Muscle layer of duodenum (tissue), 2 donors: ENCODE data around the gene PIAS1.
A peak's percentile ranks its signal among the peaks of the same experiment; 100 is the strongest.
"Not testable (repeated sequence)": the region's sequence is repeated elsewhere in the genome, so short reads cannot be mapped to it uniquely, and the experiment has no call there.

Experiments
- H3K27ac ChIP-seq: one replicate; pipeline ENCODE4 v1.7.0; 2013; ENCODE audit warnings: mild to moderate bottlenecking, low read length
- H3K27me3 ChIP-seq: one replicate; pipeline ENCODE4 v1.7.0; 2013; ENCODE audit warnings: low read depth, mild to moderate bottlenecking, control low read depth, low read length
- H3K36me3 ChIP-seq, 2 donors: one replicate each; pipeline ENCODE4 v1.7.0; 2013; ENCODE audit warnings: low read length in 2 of 2, control low read depth in 1 of 2, mild to moderate bottlenecking in 1 of 2; ENCODE audit not compliant: insufficient read depth in 2 of 2, control insufficient read depth in 1 of 2
- H3K4me1 ChIP-seq, 2 donors: one replicate each; pipeline ENCODE4 v1.7.0; 2013; ENCODE audit warnings: low read length in 2 of 2, mild to moderate bottlenecking in 2 of 2, control low read depth in 1 of 2, moderate library complexity in 1 of 2; ENCODE audit not compliant: insufficient read depth in 2 of 2, control insufficient read depth in 1 of 2
- H3K4me3 ChIP-seq, 2 donors: one replicate each; pipeline ENCODE4 v1.7.0; 2013; ENCODE audit warnings: low read length in 2 of 2, low read depth in 1 of 2, mild to moderate bottlenecking in 1 of 2
- H3K9me3 ChIP-seq, 2 donors: one replicate each; pipeline ENCODE4 v1.7.0; 2013; ENCODE audit warnings: low read length in 2 of 2, control low read depth in 1 of 2, mild to moderate bottlenecking in 1 of 2; ENCODE audit not compliant: control insufficient read depth in 1 of 2
- donor health status: healthy.

PIAS1 gene

DNA sequence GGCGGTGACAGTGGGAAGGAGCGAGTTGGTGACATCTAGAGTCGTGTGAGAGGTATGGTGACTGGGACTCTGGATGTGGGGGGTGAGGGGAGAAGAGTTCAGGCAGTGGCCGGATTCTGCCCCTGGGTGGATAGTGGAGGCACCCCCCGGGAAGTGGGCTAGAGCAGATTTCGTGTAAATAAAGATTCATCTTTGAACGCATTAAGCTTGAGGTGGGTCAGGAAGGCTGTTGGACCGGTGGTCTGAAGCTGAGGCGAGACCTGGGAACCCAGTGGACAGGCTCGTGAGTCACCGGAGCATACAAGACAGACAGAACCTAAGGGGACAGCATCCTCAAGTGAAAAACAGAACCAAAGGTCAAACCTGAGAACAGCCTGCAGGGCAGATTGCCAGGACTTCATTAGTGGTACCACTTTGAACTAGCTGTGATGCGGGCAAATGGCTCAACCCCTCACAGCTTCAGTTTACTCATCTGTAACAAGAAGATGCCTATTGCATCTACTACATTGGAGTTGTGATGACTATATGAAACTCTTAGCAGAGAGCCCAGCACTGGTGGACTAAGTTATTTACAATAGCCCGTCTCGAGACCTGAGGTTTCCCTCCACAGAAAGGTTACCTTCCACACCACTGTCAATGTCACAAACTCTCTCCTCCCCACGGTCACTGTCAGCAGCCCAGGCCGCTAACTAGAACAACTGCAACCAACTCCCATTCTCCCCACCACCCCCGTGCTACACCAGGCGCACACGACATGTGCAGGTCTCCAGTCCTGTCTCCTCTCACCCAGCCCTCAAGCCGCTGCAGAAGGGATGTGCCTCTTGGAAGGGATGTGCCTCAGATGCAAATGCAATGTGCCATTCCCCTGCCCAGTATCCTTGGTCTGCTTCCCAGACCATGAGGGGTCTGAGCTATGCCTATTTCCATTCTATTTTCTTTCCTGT, 176.3 kb downstream of the PIAS1 start:
- H3K4me1 ChIP-seq: peaks cover 11 to 22% of the 10 kb centered on the region in 2 donors
- H3K36me3 ChIP-seq: no peaks in the 10 kb centered on the region
- H3K4me3 ChIP-seq: peak overlapping the region; percentile 58 to 89
- no peaks in the 10 kb centered on the region for H3K27me3 ChIP-seq
- no peak overlapping the region for H3K27ac ChIP-seq
- H3K9me3 ChIP-seq: no peaks in the 10 kb centered on the region

DNA sequence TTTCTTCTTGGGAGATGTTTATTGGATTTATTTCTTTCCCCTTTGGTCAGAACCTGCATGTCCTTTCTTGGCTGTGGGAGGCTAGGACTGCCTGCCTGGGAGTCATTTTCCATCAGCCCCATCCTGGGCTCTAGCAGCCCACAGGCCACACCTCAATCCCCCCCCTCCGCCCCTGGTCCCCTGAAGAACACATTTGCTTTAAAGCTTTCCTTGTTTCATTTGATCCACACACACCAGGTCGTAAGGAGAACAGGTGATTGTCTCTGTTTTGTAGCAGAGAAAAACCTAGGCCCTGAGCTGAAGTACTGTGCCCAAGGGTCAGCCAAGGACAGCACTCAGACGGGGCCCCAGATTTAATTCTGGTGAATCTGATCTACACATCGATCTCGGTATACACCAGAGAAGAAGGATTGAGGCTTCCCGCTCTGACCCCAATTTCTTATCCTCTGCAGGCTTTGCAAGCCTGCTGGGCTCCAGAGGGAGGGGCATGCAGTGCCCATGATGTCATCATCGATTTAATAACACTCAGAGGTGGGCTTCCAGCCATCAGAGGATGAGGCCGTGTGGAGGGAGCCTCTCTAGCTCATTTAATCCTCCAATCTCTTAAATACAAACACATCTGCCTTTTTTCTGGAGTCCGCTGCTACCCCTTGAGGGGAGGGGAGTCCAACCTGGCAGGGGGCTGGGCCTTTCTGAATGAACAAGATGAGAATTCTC, 177.1 kb downstream of the PIAS1 start:
- H3K4me3 ChIP-seq: no peak overlapping the region

DNA sequence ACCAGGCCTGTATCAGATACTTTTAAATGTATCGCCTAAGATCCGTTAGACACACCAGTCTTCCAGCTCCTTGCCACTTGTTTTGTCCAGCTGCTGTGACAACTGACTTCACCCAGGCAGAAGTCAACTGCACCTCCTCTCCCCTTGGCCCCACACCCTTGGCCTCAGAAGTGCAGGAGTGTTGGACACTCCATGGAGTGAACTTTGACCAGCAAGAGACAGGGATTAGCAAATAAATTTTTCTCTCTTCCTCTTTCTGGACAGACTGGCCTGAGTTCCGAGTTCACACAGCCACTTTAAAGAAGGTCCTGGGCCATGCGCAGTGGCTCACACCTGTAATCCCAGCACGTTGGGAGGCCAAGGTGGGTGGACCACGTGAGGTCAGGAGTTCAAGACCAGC, 178.3 kb downstream of the PIAS1 start:
- H3K9me3 ChIP-seq: no peaks in the 10 kb centered on the region
- H3K36me3 ChIP-seq: no peaks in the 10 kb centered on the region
- no peak overlapping the region for H3K27ac ChIP-seq
- H3K27me3 ChIP-seq: no peaks in the 10 kb centered on the region
- peaks cover 11 to 21% of the 10 kb centered on the region in 2 donors for H3K4me1 ChIP-seq
- no peak overlapping the region for H3K4me3 ChIP-seq

More for the DNA sequence above, 177.1 kb downstream of the PIAS1 start:
- no peaks in the 10 kb centered on the region for H3K36me3 ChIP-seq
- H3K4me1 ChIP-seq: peaks cover 11 to 22% of the 10 kb centered on the region in 2 donors
- no peaks in the 10 kb centered on the region for H3K27me3 ChIP-seq
- H3K27ac ChIP-seq: no peak overlapping the region
- H3K9me3 ChIP-seq: no peaks in the 10 kb centered on the region

DNA sequence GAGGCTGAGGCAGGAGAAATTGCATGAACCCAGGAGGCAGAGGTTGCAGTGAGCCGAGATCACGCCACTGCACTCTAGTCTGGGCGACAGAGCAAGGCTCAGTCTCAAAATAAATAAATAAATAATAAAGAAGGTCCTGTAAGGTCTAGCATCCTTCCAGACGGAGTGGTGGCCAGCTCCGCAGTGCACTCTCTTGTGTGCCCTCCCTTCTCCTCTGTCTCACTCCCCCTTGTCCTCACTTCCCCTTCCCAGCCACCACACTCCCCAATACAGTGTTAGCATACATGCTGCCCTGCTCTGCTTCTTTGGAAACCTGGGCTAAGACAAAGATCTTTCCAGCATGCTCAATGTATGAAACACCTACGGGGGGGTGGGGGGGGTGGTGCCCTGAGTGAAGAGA, 178.8 kb downstream of the PIAS1 start:
- Histone ChIP-seq H3K9me3 (no peaks in the 10 kb centered on the region), H3K4me1 (peaks cover 7 to 16% of the 10 kb centered on the region in 2 donors), H3K27me3 (no peaks in the 10 kb centered on the region), H3K27ac (no peak overlapping the region), H3K36me3 (no peaks in the 10 kb centered on the region), H3K4me3 (no peak overlapping the region)

DNA sequence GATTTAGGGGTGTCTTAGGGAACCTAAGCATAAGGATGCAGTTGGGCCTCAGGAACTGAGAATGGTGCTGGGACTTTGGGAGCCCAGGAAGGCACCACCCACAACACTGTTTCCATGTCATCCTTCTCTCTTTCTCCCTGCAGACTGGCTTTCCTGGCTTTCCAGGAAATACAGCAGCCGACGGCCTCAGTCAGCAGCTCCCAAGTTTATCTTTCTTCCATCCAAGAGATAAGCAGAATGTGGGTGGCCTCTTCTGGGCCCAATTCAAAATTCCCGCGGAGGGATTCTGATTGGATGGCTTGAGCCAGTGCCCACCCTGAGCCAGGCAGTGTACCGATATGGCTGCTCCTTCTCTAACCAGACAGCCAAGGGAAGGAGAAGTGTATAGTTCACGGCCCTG, 179.9 kb downstream of the PIAS1 start:
- H3K36me3 ChIP-seq: no peaks in the 10 kb centered on the region
- no peak overlapping the region for H3K4me3 ChIP-seq
- H3K27ac ChIP-seq: no peak overlapping the region
- H3K4me1 ChIP-seq: peaks cover 0 to 8% of the 10 kb centered on the region in 2 donors
- no peaks in the 10 kb centered on the region for H3K9me3 ChIP-seq
- no peaks in the 10 kb centered on the region for H3K27me3 ChIP-seq

DNA sequence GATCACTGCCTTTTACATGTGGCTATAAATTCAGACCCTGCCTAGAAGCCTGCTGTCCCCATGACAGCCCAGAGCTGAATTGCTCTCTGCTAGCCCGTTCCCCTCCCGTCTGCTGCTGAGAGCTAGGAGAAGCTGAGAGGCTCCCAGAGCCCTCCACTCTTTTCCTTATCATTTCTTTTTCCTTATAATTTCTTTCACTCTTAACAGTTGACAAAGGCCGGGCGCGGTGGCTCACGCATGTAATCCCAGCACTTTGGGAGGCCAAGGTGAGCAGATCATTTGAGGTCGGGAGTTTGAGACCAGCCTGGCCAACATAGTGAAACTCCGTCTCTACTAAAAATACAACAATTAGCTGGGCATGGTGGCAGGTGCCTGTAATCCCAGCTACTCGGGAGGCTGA, 180.4 kb downstream of the PIAS1 start:
- not testable (repeated sequence) for H3K27ac ChIP-seq, H3K4me3 ChIP-seq, H3K4me1 ChIP-seq, H3K27me3 ChIP-seq, H3K36me3 ChIP-seq, H3K9me3 ChIP-seq

DNA sequence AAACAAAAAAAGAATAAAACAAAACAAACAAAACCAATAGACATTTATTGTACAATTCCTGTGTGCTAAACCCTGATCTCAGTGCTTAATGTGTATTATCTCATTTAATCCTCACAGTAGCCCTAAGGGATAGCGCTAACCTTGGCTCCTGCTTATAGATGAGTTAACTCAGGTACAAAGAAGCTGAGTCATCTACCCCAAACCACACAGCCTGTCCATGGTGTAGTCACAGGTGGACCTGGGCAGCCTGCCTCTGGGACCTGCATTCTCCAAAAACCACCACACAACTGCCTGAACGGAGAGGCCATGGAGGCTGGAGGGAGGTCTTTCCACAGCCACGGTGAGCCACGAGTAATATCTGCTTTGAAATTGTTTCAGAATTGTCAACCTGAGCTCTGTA, 180.9 kb downstream of the PIAS1 start:
- H3K27me3 ChIP-seq: no peaks in the 10 kb centered on the region
- no peak overlapping the region for H3K4me3 ChIP-seq
- no peaks in the 10 kb centered on the region for H3K9me3 ChIP-seq
- peaks cover 0 to 6% of the 10 kb centered on the region in 2 donors for H3K4me1 ChIP-seq
- H3K36me3 ChIP-seq: no peaks in the 10 kb centered on the region
- no peak overlapping the region for H3K27ac ChIP-seq

DNA sequence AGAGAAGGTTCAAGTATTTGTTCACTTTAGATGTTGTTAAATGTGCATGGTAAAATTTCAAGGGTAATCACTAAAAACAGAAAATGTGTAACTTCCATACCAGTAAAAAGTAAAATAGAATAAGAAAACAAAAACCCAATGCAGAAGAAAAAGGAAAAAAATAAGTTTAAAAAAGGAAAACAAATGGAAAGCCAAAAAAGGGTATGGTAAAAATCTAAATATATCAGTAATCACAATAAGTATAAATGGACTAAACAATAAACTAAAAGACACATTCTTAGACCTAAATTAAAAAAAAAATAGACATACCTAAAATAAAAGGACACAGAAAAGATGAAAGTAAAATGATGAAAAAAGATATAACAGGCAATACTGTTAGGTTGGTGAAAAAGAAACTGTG, 184.9 kb downstream of the PIAS1 start:
- H3K36me3 ChIP-seq: no peaks in the 10 kb centered on the region
- no peaks in the 10 kb centered on the region for H3K27me3 ChIP-seq
- no peaks in the 10 kb centered on the region for H3K4me1 ChIP-seq
- no peak overlapping the region for H3K4me3 ChIP-seq
- no peak overlapping the region for H3K27ac ChIP-seq
- peaks cover 0 to 1% of the 10 kb centered on the region in 2 donors for H3K9me3 ChIP-seq

DNA sequence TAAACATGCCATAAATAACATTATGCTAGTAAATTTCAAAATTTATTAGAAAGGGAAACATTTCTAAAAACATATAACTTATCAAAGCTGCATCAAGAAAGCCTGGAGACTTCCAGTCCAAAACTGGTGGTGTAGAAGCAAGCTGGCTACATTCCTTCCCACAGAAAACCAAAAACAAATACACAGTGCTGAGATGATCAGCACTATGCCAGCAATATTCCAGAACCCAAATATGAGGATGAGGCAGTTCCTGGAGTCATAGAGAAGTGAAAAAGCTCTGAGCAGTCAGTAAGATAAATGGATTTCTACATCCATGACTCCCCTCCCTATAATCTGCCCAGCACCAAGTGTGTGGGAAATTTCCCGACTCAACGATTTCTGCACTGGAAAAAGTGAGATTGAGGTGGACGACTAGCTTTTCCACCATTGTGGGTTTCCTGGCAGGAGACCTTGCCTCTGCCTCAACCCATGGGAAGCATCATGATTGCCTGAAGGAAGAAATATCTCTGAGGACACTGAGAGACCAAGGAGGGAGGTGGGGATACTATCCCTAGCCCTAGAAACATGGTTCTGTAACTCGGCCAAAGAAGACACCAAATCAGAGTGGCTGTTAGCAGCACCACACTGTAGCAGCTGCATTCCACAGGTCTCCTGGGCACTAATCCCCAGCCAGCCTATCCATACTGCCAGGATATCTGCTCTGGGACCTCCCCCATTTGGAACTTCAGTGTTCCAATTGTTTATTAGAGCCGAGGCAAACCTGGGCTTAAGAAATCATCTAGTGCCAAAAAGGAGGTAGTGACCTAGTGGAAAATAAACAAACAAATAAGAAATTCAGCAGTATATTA, 187.2 kb downstream of the PIAS1 start:
- H3K9me3 ChIP-seq: peaks cover 0 to 8% of the 10 kb centered on the region in 2 donors
- H3K36me3 ChIP-seq: no peaks in the 10 kb centered on the region
- no peaks in the 10 kb centered on the region for H3K27me3 ChIP-seq
- H3K27ac ChIP-seq: no peak overlapping the region
- no peak overlapping the region for H3K4me3 ChIP-seq
- H3K4me1 ChIP-seq: no peaks in the 10 kb centered on the region
